ENCODE results near the gene RAD9A. TPM values are rescaled to one million over a fixed set of nuclear protein-coding genes. Genes with fewer than 3 reads are reported as not detected.
A peak's percentile ranks its signal among the peaks of the same experiment; 100 is the strongest.

RAD9A gene
- total RNA-seq, 1 donor from 2014 or later = 5.7 TPM

DNA sequence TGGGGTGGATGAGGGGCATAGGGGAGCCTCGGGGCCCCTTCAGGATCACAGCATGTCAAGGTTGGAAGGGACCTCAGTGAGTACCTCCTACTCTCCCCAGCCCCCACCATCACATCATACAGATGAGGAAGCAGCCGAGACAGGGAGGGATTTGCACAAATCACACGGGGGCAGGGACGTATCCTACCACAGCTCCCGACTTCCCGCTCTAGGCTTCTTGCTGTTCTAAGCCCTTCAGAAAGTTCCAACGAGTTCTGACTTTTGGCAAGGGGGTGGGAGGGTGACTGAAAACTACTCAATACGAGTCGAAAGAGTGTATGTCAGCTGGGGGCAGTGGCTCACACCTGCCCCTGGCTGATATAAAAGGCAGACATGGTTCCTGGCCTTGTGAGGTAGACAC lies 4.7 kb upstream of the RAD9A start:
- DNase-seq (no peak), ATAC-seq (ENCODE audit: poor library complexity) (no peak)
- intact Hi-C loops (cut with DNase I) = no loop called here

- intact Hi-C loops (cut with DNase I) = no loop called here
- ATAC-seq (ENCODE audit: poor library complexity) = no peak
- DNase-seq = no peak
Observed at GRCh38 chr11:67387518-67387917, 4.3 kb upstream of the RAD9A start.

DNA sequence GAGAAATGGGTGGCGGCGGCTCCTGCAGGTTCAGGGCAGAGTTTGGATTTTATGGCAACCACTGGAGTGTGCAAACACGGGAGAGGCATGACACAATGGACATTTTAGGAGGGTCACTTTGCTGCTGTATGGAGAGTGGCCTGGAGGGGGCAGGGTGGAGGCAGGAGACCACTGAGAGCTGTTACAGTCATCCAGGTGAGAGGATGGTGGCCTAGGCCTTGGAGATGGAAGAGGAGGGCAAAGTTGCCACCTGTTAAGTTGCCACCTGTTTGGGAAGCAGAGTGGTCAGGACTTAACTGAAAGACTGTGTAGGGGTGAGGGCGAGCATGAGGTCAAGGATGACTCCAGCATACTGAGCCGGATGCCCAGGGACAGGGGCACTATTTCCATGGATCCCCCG lies 2.3 kb upstream of the RAD9A start:
- intact Hi-C loops (cut with DNase I) = no loop called here
- DNase-seq (peak; percentile 61), ATAC-seq (ENCODE audit: poor library complexity) (peak; percentile 21)

GRCh38 chr11:67390947-67391303 lies 861 bp upstream of the RAD9A start:
- intact Hi-C loops (cut with DNase I) = loop anchor here (5.0 kb wide), 1 partner anchor 116 kb away; the partner anchor contains the start of genes CDK2AP2 and PITPNM1
- ATAC-seq (ENCODE audit: poor library complexity) (no peak), DNase-seq (no peak)

DNA sequence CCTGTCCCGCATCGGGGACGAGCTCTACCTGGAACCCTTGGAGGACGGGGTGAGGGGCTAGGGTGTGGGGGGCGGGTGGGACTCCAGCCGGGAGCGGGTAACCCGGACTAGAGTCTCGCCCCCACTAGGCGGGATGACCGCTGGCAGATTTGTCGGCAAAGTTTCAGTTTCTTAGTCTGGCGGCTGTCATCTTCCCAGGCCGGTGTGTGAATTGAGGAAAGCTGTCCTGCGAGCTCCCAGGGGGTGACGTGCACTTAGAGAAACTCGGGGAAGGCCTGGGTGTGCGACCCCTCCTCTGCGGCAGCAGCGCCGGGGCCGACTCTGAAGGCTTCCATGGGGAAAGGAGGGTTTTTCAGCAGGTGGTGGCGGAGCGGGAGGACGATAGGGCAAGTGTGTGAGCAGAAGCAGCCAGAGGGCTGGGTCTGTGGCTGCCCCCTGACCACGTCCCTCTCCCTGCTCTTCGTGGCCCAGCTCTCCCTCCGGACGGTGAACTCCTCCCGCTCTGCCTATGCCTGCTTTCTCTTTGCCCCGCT lies 463 bp downstream of the RAD9A start:
- ATAC-seq (ENCODE audit: poor library complexity) (no peak), DNase-seq (no peak)
- intact Hi-C loops (cut with DNase I) = loop anchor here (5.0 kb wide), 1 partner anchor 115 kb away; the partner anchor contains the start of genes CDK2AP2 and PITPNM1

DNA sequence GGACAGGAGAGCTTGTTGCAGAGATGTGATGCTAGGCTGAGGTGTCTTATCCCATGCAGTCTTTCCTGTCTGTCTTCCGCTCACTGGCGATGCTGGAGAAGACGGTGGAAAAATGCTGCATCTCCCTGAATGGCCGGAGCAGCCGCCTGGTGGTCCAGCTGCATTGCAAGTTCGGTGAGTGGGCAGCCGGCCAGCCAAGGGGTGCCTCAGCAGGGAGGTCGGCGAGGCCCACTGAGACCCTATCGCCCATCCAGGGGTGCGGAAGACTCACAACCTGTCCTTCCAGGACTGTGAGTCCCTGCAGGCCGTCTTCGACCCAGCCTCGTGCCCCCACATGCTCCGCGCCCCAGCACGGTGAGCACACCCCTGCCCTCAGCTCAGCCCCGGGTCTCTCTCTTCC lies 1.7 kb downstream of the RAD9A start:
- intact Hi-C loops (cut with DNase I) = loop anchor here (5.0 kb wide), 1 partner anchor 114 kb away; the partner anchor contains the start of genes CDK2AP2 and PITPNM1
- DNase-seq (no peak), ATAC-seq (ENCODE audit: poor library complexity) (no peak)

DNA sequence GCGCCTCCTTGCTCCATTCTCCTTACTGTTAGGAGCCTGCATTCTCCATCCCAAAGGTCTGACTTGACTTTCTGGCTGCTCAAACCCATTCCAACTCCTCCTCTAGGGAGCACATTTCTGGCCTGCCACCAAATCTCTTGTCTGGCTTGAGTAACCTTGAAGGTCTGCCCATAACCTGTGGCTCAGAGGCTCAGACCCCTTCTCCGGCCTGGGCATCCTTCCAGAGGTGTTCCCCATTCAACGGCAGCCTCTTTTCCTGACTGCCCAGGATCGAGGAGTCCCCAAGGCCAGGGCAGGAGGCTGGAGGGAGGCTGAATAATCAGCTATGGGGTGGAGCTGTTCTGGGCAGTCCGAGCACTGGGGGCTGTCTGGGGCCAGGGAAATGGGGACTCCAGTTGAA lies 2.2 kb downstream of the RAD9A start:
- ATAC-seq (ENCODE audit: poor library complexity) (no peak), DNase-seq (no peak)
- intact Hi-C loops (cut with DNase I) = loop anchor here (5.0 kb wide), 1 partner anchor 113 kb away; the partner anchor contains the start of genes CDK2AP2 and PITPNM1

- ATAC-seq (ENCODE audit: poor library complexity) (no peak), DNase-seq (no peak)
- intact Hi-C loops (cut with DNase I) = no loop called here
Observed at GRCh38 chr11:67395555-67396258, 3.9 kb downstream of the RAD9A start.

DNA sequence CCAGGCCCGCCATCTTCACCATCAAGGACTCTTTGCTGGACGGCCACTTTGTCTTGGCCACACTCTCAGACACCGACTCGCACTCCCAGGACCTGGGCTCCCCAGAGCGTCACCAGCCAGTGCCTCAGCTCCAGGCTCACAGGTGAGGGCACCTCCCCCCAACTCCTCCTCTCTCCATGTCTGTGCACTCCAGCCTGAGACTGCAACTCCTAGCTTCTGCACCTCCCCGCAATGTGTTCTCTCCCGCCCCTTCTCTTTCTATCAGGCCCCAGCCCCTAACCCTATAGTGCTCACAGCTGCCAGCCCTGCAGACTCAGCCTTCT lies 4.4 kb downstream of the RAD9A start:
- intact Hi-C loops (cut with DNase I) = no loop called here
- DNase-seq (no peak), ATAC-seq (ENCODE audit: poor library complexity) (no peak)

DNA sequence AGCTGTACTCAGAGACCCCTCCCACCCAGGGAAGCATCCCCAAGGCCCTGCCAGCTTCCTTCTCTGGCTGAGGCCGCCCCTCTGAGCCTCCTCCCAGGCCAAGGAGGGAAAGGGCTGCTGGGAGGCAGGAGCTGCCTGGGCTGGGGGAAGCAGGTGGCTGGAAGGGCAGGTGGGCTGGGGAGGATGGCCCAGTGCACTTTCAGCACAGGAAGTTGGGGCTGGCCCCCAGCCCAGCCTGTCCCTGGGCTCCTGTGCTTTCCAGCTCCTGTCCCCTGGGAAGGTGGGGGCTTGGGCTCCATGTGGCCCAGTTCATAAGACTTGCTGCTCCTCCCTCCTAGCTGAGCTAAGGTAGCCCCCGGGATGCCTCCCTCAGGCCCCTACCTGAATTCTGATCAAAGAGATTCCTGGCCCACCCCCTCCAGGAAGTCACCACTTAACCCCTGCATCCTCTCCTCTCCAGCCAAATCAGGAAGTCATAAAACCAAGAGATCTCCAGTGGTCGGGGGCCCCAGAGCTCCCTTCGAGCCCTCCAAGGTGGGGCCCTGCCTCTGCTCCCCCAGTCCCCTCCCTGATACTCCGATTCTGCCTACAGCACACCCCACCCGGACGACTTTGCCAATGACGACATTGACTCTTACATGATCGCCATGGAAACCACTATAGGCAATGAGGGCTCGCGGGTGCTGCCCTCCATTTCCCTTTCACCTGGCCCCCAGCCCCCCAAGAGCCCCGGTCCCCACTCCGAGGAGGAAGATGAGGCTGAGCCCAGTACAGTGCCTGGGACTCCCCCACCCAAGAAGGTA lies 5.0 kb downstream of the RAD9A start:
- intact Hi-C loops (cut with DNase I) = no loop called here
- ATAC-seq (ENCODE audit: poor library complexity) (no peak), DNase-seq (no peak)

DNA sequence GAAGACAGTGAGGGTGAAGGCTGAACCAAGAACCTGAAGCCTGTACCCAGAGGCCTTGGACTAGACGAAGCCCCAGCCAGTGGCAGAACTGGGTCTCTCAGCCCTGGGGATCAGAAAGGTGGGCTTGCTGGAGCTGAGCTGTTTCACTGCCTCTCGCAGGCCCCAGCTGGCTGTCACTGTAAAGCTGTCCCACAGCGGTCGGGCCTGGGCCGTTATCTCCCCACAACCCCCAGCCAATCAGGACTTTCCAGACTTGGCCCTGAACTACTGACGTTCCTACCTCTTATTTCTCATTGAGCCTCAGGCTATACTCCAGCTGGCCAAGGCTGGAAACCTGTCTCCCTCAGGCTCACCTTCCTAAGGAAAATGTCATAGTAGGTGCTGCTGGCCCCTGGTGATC lies 5.8 kb downstream of the RAD9A start:
- DNase-seq = no peak
- intact Hi-C loops (cut with DNase I) = no loop called here
- no peak for ATAC-seq (ENCODE audit: poor library complexity)

DNA sequence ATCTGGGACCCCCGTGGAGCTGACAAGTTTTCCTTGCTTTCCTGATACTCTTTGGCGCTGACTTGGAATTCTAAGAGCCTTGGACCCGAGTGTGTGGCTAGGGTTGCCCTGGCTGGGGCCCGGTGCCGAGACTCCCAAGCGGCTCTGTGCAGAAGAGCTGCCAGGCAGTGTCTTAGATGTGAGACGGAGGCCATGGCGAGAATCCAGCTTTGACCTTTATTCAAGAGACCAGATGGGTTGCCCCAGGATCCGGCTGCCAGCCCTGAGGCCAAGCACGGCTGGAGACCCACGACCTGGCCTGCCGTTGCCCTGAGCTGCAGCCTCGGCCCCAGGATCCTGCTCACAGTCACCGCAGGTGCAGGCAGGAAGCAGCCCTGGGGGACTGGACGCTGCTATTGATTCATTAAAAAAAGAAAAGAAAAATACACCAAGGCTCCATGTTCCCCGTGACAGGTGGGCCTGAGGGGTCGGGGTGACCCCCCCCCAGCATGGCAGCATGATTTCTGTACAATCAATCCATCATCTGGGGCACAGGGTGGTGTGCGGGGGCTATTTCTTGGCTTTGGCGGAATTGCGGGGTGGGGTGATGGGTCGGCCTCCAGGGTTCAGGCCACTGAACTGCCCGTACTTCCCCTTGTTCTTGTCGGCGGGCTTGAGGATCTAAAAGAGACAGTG lies 6.3 kb downstream of the RAD9A start:
- DNase-seq = no peak
- no peak for ATAC-seq (ENCODE audit: poor library complexity)
- intact Hi-C loops (cut with DNase I) = no loop called here

GRCh38 chr11:67398661-67399563 lies 7.1 kb downstream of the RAD9A start:
- ATAC-seq (ENCODE audit: poor library complexity) (no peak), DNase-seq (no peak)
- intact Hi-C loops (cut with DNase I) = no loop called here

GRCh38 chr11:67400251-67400941 lies 8.6 kb downstream of the RAD9A start:
- DNase-seq = peak; percentile 61
- ATAC-seq (ENCODE audit: poor library complexity) = peak; percentile 1
- intact Hi-C loops (cut with DNase I) = loop anchor here (2.0 kb wide), 1 partner anchor 68 kb away; the partner anchor contains the start of gene TMEM134

DNA sequence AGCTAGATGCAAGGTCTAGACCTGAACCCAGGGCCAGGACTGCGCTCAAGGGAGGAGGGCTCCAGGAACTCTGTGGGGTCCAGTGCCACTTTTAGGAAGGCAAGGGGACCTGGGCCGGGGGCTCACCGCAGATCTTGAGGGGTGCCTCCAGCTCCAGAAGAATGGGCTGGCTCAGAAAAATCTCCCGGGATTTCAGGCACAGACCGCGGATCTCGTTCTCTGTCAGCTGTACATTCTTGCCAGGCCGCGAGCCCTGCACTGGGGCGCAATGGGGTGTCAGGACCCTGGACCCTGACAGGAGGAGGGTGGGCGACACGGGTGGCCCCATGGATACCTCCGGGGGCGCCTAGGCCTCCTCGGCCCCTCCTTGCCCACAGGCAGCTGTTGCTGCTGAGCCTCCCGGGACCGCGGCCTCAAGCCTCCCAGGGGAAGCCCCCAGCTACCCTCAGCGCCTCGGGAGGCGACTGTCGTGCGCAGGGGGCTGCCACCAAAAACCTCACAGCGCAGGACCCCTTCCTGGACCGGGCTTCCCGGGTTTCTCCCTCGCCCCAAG lies 9.2 kb downstream of the RAD9A start:
- ATAC-seq (ENCODE audit: poor library complexity) (no peak), DNase-seq (peak; percentile 57)
- intact Hi-C loops (cut with DNase I) = loop anchor here (2.0 kb wide), 1 partner anchor 68 kb away; the partner anchor contains the start of gene TMEM134

DNA sequence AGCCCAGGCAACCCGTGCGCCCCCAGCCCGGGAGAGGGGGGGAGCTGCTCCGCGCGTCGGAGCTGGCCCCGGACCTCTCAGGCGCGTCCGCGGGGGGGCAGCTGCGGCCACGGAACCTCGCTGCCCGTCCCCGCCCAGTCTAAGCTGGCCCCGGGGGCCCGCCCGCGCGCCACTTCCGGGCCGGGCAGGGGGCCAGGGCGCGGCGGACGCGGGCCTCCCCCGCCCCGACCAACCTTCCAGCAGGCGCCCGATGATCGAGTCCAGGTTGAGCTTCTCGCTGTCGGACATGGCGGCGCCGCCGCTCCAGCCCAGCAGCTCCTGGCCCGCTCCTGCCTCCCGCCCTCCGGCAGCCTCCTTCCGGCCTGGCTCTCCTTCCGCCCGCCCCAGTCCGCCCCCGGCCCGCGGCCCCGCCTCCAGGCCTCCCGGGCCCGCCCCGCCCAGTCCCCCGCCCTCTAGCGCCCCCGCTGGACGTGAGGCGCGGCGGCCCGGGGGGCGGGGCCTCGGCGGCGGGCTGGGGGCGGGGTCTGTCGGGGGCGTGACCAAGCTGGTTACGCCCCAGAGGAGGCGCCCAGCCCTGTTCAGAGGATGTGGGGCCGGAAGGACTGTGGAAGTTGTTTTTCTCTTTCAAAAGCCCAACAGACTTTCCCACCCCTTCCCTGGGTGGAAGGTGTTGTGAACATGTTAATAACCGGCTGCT lies 9.9 kb downstream of the RAD9A start, which contains the start of gene PPP1CA:
TSS of gene PPP1CA (minus strand) at position 364 of the 697 bp plus-strand sequence. CDS start at position 288, 76 bp downstream.
- DNase-seq (peak; percentile 93), ATAC-seq (ENCODE audit: poor library complexity) (peak; percentile 89)
- intact Hi-C loops (cut with DNase I) = loop anchor here (2.0 kb wide), 1 partner anchor 67 kb away; the partner anchor contains the start of gene TMEM134
